GM12872 (cell line): ENCODE measurements around the gene ARHGEF17.
A peak's percentile ranks its signal among the peaks of the same experiment; 100 is the strongest.

Experiments used
- CTCF ChIP-seq: IDR thresholded peaks from 3 replicates; pipeline ENCODE4 v1.5.1; 2011; ENCODE audit warnings: low read depth, mild to moderate bottlenecking, low read length, moderate library complexity; ENCODE audit not compliant: insufficient read depth

Gene ARHGEF17

GRCh38 chr11:73270016-73270854 lies 37.8 kb upstream of the ARHGEF17 start:
- TF ChIP-seq CTCF, result 0 out of 3 replicates have a peak, but pooled peaks have one; percentile 11

GRCh38 chr11:73270855-73271477 lies 37.1 kb upstream of the ARHGEF17 start:
- TF ChIP-seq CTCF, result no peak

GRCh38 chr11:73271936-73272679 lies 36.0 kb upstream of the ARHGEF17 start, which contains the start of gene P2RY6:
Gene P2RY6 (plus strand): TSS chr11:73272338. CDS start chr11:73296519, 24,181 bp downstream.
- TF ChIP-seq CTCF, result no peak

- no peak for TF ChIP-seq CTCF
These were observed 35.4 kb upstream of the ARHGEF17 start for GRCh38 chr11:73272680-73273038.

- no peak for TF ChIP-seq CTCF
These were observed 34.7 kb upstream of the ARHGEF17 start for GRCh38 chr11:73273222-73273895.

- TF ChIP-seq CTCF, result no peak
These were observed 33.2 kb upstream of the ARHGEF17 start for GRCh38 chr11:73274722-73275380.
